GM21825 (cell line): ENCODE data around the gene PHACTR4.
"Not testable (repeated sequence)": the region's sequence is repeated elsewhere in the genome, so short reads cannot be mapped to it uniquely, and the experiment has no call there.

Experiments
- ATAC-seq: cut with Tn5 transposase; IDR thresholded peaks from one replicate; pipeline ENCODE4 v1.9.1; 2021; ENCODE audit warnings: mild to moderate bottlenecking, moderate library complexity; ENCODE audit not compliant: unreplicated experiment

PHACTR4 gene

GRCh38 chr1:28428012-28428411 lies 58.5 kb downstream of the PHACTR4 start:
- no peak for ATAC-seq

GRCh38 chr1:28428990-28429520 lies 59.5 kb downstream of the PHACTR4 start:
- no peak for ATAC-seq

- ATAC-seq = no peak
Observed at GRCh38 chr1:28436211-28436769, 66.8 kb downstream of the PHACTR4 start.

DNA sequence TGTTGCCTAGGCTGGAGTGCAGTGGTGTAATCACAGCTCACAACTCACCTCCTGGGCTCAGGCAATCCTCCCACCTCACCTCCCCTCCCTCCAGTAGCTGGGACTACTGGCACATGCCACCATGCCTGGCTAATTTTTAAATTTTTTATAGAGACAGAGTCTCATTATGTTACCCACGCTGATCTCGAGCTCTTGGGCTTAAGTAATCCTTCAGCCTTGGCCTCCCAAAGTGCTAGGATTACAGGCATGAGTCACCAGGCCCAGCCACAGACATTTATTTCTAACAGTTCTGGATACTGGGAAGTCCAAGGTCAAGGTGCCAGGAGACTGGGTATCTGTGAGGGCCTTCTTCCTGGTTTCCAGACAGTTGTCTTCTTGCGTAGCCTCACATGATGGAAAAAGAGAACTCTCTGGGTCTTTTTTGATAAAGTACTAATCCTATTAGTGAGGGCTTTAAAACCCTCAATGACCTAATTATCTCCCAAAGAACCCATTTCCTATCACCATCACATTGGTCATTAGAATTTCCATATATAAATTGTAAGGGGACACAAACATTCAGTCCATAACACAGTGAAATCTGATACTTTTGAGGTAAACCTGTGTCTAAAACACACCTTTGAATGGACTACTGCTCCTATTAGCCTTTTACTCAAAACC lies 67.9 kb downstream of the PHACTR4 start:
- ATAC-seq = no peak

GRCh38 chr1:28437924-28438699 lies 68.6 kb downstream of the PHACTR4 start:
- ATAC-seq = peak; percentile 60

- ATAC-seq = no peak
Observed at GRCh38 chr1:28439320-28439719, 69.8 kb downstream of the PHACTR4 start.

DNA sequence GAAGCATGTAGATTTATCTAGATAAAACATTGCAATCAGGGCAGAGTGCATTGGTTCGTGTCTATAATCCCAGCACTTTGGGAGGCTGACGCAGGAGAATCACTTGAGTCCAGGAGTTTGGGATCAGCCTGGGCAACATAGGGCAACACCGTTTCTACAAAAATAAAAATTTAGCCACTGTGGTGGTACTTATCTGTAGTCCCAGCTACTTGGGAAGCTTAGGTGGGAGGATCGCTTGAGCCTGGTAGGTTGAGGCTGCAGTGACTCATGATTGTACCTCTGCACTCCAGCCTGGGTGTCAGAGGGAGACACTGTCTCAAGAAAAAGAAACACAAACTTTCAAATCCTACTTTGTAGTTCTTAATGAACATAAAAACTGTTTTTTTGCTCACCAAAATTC lies 72.1 kb downstream of the PHACTR4 start:
- ATAC-seq = no peak

GRCh38 chr1:28443550-28443949 lies 74.0 kb downstream of the PHACTR4 start:
- ATAC-seq = no peak

- no peak for ATAC-seq
Observed at GRCh38 chr1:28447679-28448078, 78.1 kb downstream of the PHACTR4 start.

GRCh38 chr1:28448094-28448611 lies 78.6 kb downstream of the PHACTR4 start:
- ATAC-seq = not testable (repeated sequence)

- no peak for ATAC-seq
Observed at GRCh38 chr1:28449904-28450303, 80.4 kb downstream of the PHACTR4 start.

DNA sequence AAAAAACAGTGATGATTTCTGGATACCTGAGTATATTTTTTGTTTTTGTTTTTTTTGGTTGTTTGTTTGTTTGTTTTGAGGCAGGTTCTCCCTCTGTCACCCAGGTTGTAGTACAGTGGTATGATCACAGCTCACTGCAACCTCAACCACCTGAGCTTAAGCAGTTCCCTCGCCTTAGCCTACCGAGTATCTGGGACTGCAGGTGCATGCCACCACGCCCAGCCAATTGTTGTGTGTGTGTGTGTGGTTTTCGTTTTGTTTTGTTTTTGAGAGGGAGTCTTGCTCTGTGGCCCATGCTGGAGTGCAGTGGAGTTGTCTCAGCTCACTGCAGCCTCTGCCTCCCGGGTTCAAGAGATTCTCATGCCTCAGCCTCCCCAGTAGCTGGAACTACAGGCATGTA lies 81.0 kb downstream of the PHACTR4 start:
- ATAC-seq = no peak

DNA sequence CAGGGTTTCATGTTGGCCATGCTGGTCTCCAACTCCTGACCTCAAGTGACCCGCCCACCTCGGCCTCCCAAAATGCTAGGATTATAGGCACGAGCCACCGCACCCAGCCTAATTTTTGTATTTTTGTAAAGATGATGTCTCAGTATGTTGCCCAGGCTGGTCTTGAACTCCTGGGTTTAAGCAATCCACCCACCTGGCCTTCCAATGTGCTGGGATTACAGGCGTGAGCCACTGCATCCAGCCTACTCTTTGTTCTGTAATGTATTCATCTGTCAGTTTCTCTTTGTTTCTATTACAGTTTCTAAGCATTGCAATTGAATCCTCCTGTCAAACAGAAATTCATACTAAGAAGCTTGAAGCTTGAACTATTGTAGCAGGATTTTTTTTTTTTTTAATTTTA lies 81.5 kb downstream of the PHACTR4 start:
- no peak for ATAC-seq

GRCh38 chr1:28456078-28456477 lies 86.5 kb downstream of the PHACTR4 start:
- ATAC-seq = no peak

DNA sequence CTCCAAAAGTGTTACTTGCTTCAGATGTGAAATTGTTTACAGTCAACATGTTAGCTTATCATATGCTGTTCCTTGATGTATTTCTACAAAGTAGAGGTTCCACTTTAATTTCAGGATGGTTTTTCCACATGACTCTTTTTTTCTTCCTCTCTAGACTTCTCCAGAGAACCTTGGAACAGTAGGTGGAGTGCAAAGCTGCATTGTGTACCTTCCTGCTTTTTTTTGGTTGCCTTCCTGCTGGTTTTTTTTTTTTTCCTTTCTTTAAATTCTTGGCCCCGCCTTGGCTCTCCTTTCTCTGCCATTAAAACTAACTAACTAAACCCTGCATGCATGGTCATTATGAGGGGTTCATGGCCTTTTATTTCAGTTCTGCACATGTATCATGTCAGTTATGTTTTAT lies 88.1 kb downstream of the PHACTR4 start:
- no peak for ATAC-seq

DNA sequence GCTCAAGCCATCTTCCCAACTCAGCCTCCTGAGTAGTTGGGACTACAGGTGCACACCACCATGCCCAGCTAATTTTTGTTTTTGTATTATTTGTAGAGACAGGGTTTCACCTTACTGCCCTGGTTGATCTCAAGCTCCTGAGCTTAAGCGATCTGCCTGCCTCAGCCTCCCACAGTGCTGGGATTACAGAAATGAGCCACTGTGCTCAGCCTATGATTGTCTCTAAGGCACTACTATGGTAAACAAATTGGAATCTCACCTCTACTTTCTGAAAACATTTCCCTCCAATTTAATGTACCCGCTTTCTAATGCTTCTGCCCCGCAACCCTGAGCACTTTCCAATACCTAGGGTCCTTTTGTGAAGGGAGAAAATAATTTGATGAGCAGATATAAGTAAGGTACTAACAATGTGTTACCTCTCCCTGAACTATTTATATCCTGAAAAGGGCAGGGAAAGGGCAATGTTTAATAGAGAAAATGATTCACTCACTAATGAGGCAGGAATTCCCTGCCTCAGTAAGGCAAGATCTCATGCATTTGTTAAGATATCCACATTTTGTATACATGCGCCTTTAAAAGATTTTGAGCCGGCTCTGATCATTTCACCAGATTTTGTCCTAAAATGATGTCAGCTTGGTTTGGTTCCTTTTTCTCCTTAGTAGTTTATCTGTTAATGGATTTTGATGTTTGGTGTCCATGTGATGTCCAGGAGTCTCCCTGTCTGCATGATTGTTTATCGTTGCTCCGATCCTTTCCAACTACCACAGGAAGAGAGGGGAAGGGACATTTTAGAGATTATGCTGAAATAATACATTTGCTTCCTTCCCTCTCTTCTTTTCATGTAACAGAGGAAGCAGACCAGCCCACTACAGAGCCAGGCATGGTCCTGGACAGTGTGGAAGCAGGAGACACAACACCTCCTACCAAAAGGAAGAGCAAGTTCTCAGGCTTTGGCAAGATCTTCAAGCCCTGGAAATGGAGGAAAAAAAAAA lies 89.0 kb downstream of the PHACTR4 start:
- no peak for ATAC-seq

DNA sequence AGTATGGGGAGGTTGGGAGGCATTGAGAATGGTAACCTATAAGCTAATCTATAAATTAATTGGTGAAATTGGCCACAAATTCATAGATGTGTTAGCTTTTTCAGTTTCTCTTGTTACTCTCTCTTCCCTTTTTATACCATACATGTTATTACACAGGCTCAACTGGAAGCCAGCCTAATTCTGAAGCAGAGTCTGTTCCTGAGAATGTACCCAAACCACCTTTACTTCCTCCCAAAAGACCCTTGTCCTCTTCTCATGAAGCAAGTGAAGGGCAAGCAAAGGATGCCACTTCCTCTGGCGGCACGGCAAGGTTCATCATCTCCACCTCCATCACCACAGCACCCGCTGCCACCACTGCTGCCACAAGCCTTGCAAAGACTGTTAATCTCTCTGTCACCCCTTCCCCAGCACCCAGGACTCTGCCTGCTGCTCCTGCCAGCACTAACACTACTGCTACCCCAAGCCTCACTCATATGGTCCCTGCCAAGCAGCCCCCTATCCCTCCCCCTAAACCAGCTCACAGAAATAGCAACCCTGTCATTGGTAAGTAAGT lies 96.8 kb downstream of the PHACTR4 start:
- ATAC-seq = no peak

DNA sequence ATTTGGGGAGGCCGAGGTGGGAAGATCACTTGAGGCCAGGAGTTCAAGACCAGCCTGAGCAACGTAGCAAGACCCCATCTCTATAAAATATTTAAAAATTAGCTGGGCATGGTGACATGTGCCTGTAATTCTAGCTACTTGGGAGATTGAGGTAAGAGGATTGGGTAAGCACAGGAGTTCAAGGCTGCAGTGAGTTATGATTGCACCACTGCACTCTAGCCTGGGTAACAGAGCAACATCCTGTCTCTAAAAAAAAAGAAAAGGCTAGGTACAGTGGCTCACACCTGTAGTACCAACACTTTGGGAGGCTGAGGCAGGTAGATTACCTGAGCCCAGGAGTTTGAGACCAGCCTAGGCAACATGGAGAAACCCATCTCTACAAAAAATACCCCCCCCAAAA lies 100.6 kb downstream of the PHACTR4 start:
- ATAC-seq = no peak

DNA sequence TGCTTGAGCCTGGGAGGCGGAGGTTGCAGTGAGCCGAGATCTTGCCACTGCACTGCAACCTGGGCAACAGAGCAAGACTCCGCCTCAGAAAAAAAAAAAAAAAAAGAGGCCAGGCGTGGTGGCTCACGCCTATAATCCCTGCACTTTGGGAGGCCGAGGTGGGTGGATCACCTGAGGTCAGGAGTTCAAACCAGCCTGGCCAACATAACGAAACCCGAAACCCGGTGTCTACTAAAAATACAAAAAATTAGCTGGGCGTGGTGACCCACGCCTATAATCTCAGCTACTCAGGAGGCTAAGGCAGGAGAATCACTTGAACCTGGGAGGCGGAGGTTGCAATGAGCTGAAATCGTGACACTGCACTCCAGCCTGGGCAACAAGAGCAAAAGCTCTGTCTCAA lies 110.0 kb downstream of the PHACTR4 start:
- not testable (repeated sequence) for ATAC-seq

DNA sequence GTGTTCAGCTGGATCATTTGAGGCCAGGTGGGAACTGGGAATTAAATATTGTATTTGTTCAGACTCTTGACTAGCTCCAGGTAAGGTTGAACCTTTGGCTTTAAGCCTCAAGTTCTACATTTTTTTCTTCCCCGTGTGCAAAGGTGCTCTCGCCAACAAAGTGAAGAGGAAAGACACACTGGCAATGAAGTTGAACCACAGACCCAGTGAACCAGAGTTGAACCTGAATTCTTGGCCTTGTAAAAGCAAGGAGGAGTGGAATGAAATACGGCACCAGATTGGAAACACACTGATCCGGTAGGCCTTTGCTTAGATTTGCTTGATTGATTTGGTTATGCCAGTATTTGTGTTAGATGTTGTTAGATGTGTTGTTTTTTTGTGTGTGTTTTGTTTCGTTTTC lies 110.8 kb downstream of the PHACTR4 start:
- ATAC-seq = no peak
